IPS-NIHi7 (cell line): Measurements from ENCODE around the gene PPP4R3A.
"Not testable (repeated sequence)": the region's sequence is repeated elsewhere in the genome, so short reads cannot be mapped to it uniquely, and the experiment has no call there.

ENCODE experiments used
- DNase-seq: peaks from one replicate; pipeline ENCODE4 v3.0.0; 2012; ENCODE audit warnings: mixed read lengths; ENCODE audit errors: extremely low spot score

PPP4R3A gene

GRCh38 chr14:91438845-91439244, 71.3 kb downstream of the PPP4R3A start:
- no peak for DNase-seq

- not testable (repeated sequence) for DNase-seq
Observed at GRCh38 chr14:91436266-91436665, 73.8 kb downstream of the PPP4R3A start.

GRCh38 chr14:91429385-91429784, 80.7 kb downstream of the PPP4R3A start:
- DNase-seq = no peak

GRCh38 chr14:91428931-91429330, 81.2 kb downstream of the PPP4R3A start:
- not testable (repeated sequence) for DNase-seq

GRCh38 chr14:91425531-91425944, 84.6 kb downstream of the PPP4R3A start:
- DNase-seq = not testable (repeated sequence)

- no peak for DNase-seq
Observed at GRCh38 chr14:91424813-91425530, 85.1 kb downstream of the PPP4R3A start.

- DNase-seq = no peak
Observed at GRCh38 chr14:91420686-91421085, 89.4 kb downstream of the PPP4R3A start.

- DNase-seq = no peak
Observed at GRCh38 chr14:91419451-91419850, 90.7 kb downstream of the PPP4R3A start.

- DNase-seq = no peak
Observed at GRCh38 chr14:91419044-91419397, 91.1 kb downstream of the PPP4R3A start.

GRCh38 chr14:91418387-91419043, 91.6 kb downstream of the PPP4R3A start:
- peak; percentile 55 for DNase-seq

- DNase-seq = no peak
Observed at GRCh38 chr14:91417983-91418386, 92.1 kb downstream of the PPP4R3A start.

- peak; percentile 76 for DNase-seq
Observed at GRCh38 chr14:91417120-91417982, 92.8 kb downstream of the PPP4R3A start, which contains the start of gene CCDC88C. Gene CCDC88C (minus strand): TSS chr14:91417820. CDS start chr14:91417690, 130 bp downstream.

- no peak for DNase-seq
Observed at GRCh38 chr14:91416744-91417119, 93.4 kb downstream of the PPP4R3A start.

- DNase-seq = no peak
Observed at GRCh38 chr14:91415794-91416743, 94.0 kb downstream of the PPP4R3A start.

- DNase-seq = no peak
Observed at GRCh38 chr14:91414475-91414833, 95.7 kb downstream of the PPP4R3A start.

GRCh38 chr14:91413547-91414474, 96.3 kb downstream of the PPP4R3A start:
- DNase-seq = peak; percentile 94

GRCh38 chr14:91412939-91413338, 97.2 kb downstream of the PPP4R3A start:
- DNase-seq = no peak

GRCh38 chr14:91410771-91411536, 99.2 kb downstream of the PPP4R3A start:
- DNase-seq = no peak

- DNase-seq = no peak
Observed at GRCh38 chr14:91409928-91410718, 100.0 kb downstream of the PPP4R3A start.
